MM.1S (cell line): ENCODE data around the gene DGKI.

Experiments used
- EZH2 ChIP-seq: fragments of 300-600 bp; sonication (generic); optimal IDR thresholded peaks from 2 replicates; pipeline ENCODE3; 2017; ENCODE audit warnings: low read depth, mild to moderate bottlenecking, antibody characterized with exemption, low read length, mixed read lengths
- TF ChIP-seq, protein P1 (sequence below): fragments of 300-600 bp; sonication (generic); IDR thresholded peaks from 2 replicates; pipeline ENCODE4 v1.5.1; 2016; ENCODE audit warnings: antibody characterized with exemption, low read length, mixed read lengths

- TF ChIP-seq EZH2, result no peak
- TF ChIP-seq, protein P1, sequence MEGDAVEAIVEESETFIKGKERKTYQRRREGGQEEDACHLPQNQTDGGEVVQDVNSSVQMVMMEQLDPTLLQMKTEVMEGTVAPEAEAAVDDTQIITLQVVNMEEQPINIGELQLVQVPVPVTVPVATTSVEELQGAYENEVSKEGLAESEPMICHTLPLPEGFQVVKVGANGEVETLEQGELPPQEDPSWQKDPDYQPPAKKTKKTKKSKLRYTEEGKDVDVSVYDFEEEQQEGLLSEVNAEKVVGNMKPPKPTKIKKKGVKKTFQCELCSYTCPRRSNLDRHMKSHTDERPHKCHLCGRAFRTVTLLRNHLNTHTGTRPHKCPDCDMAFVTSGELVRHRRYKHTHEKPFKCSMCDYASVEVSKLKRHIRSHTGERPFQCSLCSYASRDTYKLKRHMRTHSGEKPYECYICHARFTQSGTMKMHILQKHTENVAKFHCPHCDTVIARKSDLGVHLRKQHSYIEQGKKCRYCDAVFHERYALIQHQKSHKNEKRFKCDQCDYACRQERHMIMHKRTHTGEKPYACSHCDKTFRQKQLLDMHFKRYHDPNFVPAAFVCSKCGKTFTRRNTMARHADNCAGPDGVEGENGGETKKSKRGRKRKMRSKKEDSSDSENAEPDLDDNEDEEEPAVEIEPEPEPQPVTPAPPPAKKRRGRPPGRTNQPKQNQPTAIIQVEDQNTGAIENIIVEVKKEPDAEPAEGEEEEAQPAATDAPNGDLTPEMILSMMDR, result no peak
Measured at GRCh38 chr7:137587326-137587725, 259.4 kb downstream of the DGKI start.
